Neural progenitor cell (in vitro differentiated cells): ENCODE data around the gene KCNH5. TPM values are rescaled to one million over a fixed set of nuclear protein-coding genes. Genes with fewer than 3 reads are reported as not detected.

ENCODE experiments used
- DNase-seq: peaks from one replicate; pipeline ENCODE4 v3.0.0-alpha.2; 2016; ENCODE audit warnings: low spot score
- H2AFZ ChIP-seq: fragments of 200-600 bp; sonication (generic); replicated peaks from 2 replicates; pipeline ENCODE4 v1.6.1; 2016; ENCODE audit warnings: antibody characterized with exemption
- H3F3A ChIP-seq: fragments of 200-600 bp; sonication (generic); 2 replicates; pipeline ENCODE4 v1.6.1; 2016; ENCODE audit warnings: antibody characterized with exemption, low read depth
- H3K27ac ChIP-seq: fragments of 200-600 bp; sonication (generic); 2 replicates; pipeline ENCODE4 v1.5.1; 2016; ENCODE audit warnings: mild to moderate bottlenecking
- H3K27me3 ChIP-seq: fragments of 200-600 bp; sonication (generic); 2 replicates; pipeline ENCODE4 v1.6.1; 2016; ENCODE audit warnings: mild to moderate bottlenecking, moderate library complexity
- H3K36me3 ChIP-seq: fragments of 200-600 bp; sonication (generic); 2 replicates; pipeline ENCODE4 v1.5.1; 2016
- H3K4me1 ChIP-seq: fragments of 200-600 bp; sonication (generic); 2 replicates; pipeline ENCODE4 v1.6.1; 2016; ENCODE audit warnings: mixed run types
- H3K4me2 ChIP-seq: fragments of 200-600 bp; sonication (generic); 2 replicates; pipeline ENCODE4 v1.6.1; 2016
- H3K4me3 ChIP-seq: fragments of 200-600 bp; sonication (generic); 2 replicates; pipeline ENCODE4 v1.5.1; 2016
- H3K79me2 ChIP-seq: fragments of 200-600 bp; sonication (generic); 2 replicates; pipeline ENCODE4 v1.6.1; 2016; ENCODE audit warnings: low read depth
- H3K9ac ChIP-seq: fragments of 200-600 bp; sonication (generic); 2 replicates; pipeline ENCODE4 v1.6.1; 2016
- H3K9me3 ChIP-seq: fragments of 200-600 bp; sonication (generic); 2 replicates; pipeline ENCODE4 v1.5.1; 2016; ENCODE audit warnings: low read depth
- H4K20me1 ChIP-seq: fragments of 200-600 bp; sonication (generic); 2 replicates; pipeline ENCODE4 v1.6.1; 2016; ENCODE audit warnings: low read depth
- H3K27ac Mint-ChIP-seq: 3 replicates; pipeline ENCODE4 v1.8.0; 2021; ENCODE audit warnings: mixed read lengths
- H3K27me3 Mint-ChIP-seq: 2 replicates; pipeline ENCODE4 v1.8.0; 2022; ENCODE audit warnings: low read depth, mild to moderate bottlenecking, inconsistent platforms, moderate library complexity, mixed read lengths; ENCODE audit not compliant: insufficient read depth
- H3K36me3 Mint-ChIP-seq: 3 replicates; pipeline ENCODE4 v1.8.0; 2021; ENCODE audit warnings: mixed read lengths
- H3K4me1 Mint-ChIP-seq: 3 replicates; pipeline ENCODE4 v1.8.0; 2021; ENCODE audit warnings: mixed read lengths
- H3K4me3 Mint-ChIP-seq: 3 replicates; pipeline ENCODE4 v1.8.0; 2021; ENCODE audit warnings: mild to moderate bottlenecking, moderate library complexity, mixed read lengths
- H3K9me3 Mint-ChIP-seq: 3 replicates; pipeline ENCODE4 v1.8.0; 2020; ENCODE audit warnings: mixed read lengths
- EZH2 ChIP-seq: fragments of 200-600 bp; sonication (generic); IDR thresholded peaks from 2 replicates; pipeline ENCODE4 v1.6.1; 2017; ENCODE audit warnings: antibody characterized with exemption, mild to moderate bottlenecking, moderate library complexity
- EZH2phosphoT487 ChIP-seq: fragments of 200-600 bp; sonication (generic); IDR thresholded peaks from 2 replicates; pipeline ENCODE4 v1.6.1; 2017; ENCODE audit warnings: antibody characterized with exemption
- total RNA-seq: library from RNA; depleted of rRNA; stranded (reverse); fragments of >200 nt; gene quantifications from 2 replicates; pipeline ENCODE4 v1.2.3, GENCODE V29; 2015; ENCODE audit warnings: low replicate concordance
- TF ChIP-seq, protein P1 (sequence below): fragments of 200-600 bp; sonication (generic); IDR thresholded peaks from 2 replicates; pipeline ENCODE4 v1.5.1; 2017; ENCODE audit warnings: antibody characterized with exemption, mild to moderate bottlenecking

KCNH5 gene
- total RNA-seq, 1 donor from 2014 or later = 4.6 TPM

DNA sequence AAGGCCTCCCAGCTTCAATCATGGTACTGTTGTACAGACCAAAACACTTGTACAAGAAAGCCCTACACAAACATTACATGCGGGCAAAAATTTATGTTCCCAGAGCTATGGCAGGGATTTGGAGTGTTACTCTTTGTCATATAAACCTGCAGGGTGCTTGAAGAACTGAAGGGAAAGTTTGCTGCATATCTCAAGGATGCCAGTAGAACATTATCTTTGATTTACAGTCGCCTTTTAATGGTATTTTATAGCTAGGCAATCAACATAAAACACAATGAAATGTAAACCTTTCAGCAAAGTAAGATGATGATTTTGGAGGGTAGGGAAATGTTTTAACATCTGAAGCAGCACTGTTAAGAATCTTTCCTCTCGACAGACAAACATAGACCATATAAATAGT is 305.6 kb downstream of the KCNH5 start:
- TF ChIP-seq EZH2 (no peak), EZH2phosphoT487 (no peak)
- TF ChIP-seq, protein P1, sequence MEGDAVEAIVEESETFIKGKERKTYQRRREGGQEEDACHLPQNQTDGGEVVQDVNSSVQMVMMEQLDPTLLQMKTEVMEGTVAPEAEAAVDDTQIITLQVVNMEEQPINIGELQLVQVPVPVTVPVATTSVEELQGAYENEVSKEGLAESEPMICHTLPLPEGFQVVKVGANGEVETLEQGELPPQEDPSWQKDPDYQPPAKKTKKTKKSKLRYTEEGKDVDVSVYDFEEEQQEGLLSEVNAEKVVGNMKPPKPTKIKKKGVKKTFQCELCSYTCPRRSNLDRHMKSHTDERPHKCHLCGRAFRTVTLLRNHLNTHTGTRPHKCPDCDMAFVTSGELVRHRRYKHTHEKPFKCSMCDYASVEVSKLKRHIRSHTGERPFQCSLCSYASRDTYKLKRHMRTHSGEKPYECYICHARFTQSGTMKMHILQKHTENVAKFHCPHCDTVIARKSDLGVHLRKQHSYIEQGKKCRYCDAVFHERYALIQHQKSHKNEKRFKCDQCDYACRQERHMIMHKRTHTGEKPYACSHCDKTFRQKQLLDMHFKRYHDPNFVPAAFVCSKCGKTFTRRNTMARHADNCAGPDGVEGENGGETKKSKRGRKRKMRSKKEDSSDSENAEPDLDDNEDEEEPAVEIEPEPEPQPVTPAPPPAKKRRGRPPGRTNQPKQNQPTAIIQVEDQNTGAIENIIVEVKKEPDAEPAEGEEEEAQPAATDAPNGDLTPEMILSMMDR = no peak
- H3K27me3 Mint-ChIP-seq = peaks cover 8% of the 10 kb centered on the region
- Histone ChIP-seq H3K4me1 (peaks cover 3% of the 10 kb centered on the region), H3K36me3 (no peaks in the 10 kb centered on the region), H3K4me2 (no peak overlapping the region), H3K27me3 (no peaks in the 10 kb centered on the region), H3K4me3 (no peak overlapping the region), H3K27ac (no peak overlapping the region), H2AFZ (no peak overlapping the region), H3K79me2 (no peaks in the 10 kb centered on the region), H4K20me1 (no peaks in the 10 kb centered on the region), H3K9ac (no peak overlapping the region), H3K9me3 (no peaks in the 10 kb centered on the region), H3F3A (no peaks in the 10 kb centered on the region)
- DNase-seq = no peak
- H3K4me3 Mint-ChIP-seq = no peak overlapping the region
- H3K4me1 Mint-ChIP-seq = peaks cover 11% of the 10 kb centered on the region
- peaks cover 13% of the 10 kb centered on the region for H3K9me3 Mint-ChIP-seq
- H3K27ac Mint-ChIP-seq = no peak overlapping the region
- H3K36me3 Mint-ChIP-seq = no peaks in the 10 kb centered on the region

DNA sequence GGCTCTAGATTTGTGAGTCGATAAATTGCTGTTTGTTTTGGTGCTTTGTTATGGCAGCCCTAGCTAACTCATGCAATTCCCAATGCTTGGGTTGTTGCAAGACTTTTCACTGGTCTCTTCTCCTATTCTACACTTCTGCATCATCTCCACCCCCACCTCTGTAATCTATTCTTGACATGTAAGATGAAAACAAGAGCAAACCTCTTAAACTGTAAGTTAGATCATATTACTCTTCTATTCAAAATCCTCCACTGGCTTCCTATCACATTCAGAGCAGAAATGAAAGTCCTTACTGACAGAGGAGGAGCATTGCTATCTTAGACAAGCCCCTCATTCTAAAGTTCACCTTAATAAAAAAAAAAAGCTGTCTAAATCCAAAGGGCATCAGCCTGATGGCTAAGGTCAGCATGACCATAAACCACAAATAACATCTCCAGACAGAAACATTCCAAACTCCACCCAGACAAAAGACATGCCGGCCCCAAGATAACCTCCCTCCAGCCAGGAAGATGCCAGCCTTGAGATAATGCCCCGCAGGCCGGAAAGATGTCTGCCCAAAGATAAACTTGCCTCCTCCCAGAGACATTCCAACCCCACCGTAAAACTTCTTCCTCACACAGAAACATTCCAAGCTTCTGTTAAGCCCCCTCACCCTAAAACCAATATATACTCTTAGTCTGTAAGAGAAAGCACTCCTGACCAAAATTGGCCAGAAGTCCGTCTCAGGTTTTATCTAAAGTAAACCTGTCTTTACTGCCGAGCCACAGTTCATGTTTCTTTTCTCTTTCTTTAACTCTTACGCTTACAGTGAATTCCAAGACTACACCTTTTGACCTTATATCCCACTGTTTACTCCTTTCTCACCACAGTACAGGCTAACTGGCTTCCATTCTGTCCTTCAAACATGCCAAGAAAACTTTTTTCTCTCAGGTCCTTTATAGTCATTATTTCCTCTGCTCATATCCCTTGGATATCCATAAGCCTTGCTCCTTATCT is 308.9 kb downstream of the KCNH5 start:
- no peak overlapping the region for H3K4me3 ChIP-seq
- no peaks in the 10 kb centered on the region for H3K27me3 ChIP-seq
- no peak for DNase-seq
- no peak overlapping the region for H2AFZ ChIP-seq
- Mint-ChIP-seq H3K27me3 (peaks cover 4% of the 10 kb centered on the region), H3K9me3 (peaks cover 13% of the 10 kb centered on the region), H3K4me1 (peaks cover 3% of the 10 kb centered on the region), H3K4me3 (no peak overlapping the region), H3K36me3 (no peaks in the 10 kb centered on the region), H3K27ac (no peak overlapping the region)
- no peak for TF ChIP-seq EZH2phosphoT487
- TF ChIP-seq EZH2 = no peak
- TF ChIP-seq, protein P1 = no peak
- H3K9ac ChIP-seq = no peak overlapping the region
- no peaks in the 10 kb centered on the region for H3K79me2 ChIP-seq
- no peaks in the 10 kb centered on the region for H3K36me3 ChIP-seq
- H3K4me2 ChIP-seq = no peak overlapping the region
- H3F3A ChIP-seq = no peaks in the 10 kb centered on the region
- no peaks in the 10 kb centered on the region for H3K9me3 ChIP-seq
- H3K27ac ChIP-seq = no peak overlapping the region
- no peaks in the 10 kb centered on the region for H4K20me1 ChIP-seq
- H3K4me1 ChIP-seq = peaks cover 3% of the 10 kb centered on the region

DNA sequence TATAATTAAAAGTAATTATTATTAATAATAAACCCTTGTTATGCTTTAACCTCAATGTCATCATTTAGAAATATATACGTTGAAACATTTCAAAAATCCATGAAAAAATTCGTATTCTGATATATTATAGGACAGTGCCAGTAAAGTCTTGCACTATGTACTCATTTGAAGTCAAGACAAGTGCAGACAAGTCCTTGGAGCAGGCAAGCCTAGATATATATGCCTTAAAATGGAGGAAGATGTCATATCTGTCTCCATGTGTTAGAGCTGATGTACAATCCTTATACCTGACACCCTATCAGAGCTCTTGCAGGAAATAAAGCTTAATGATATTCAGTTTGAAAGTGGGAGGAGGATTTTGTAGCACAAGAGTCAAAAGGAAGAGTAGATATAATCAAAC is 310.4 kb downstream of the KCNH5 start:
- H3K9me3 ChIP-seq = no peaks in the 10 kb centered on the region
- Mint-ChIP-seq H3K4me3 (no peak overlapping the region), H3K27me3 (peaks cover 4% of the 10 kb centered on the region), H3K9me3 (peaks cover 13% of the 10 kb centered on the region), H3K36me3 (no peaks in the 10 kb centered on the region), H3K27ac (no peak overlapping the region), H3K4me1 (no peaks in the 10 kb centered on the region)
- no peaks in the 10 kb centered on the region for H3K79me2 ChIP-seq
- no peaks in the 10 kb centered on the region for H3F3A ChIP-seq
- H4K20me1 ChIP-seq = no peaks in the 10 kb centered on the region
- no peak overlapping the region for H2AFZ ChIP-seq
- no peak overlapping the region for H3K4me2 ChIP-seq
- H3K4me3 ChIP-seq = no peak overlapping the region
- H3K4me1 ChIP-seq = no peaks in the 10 kb centered on the region
- H3K9ac ChIP-seq = no peak overlapping the region
- no peak overlapping the region for H3K27ac ChIP-seq
- TF ChIP-seq EZH2phosphoT487 (no peak), EZH2 (no peak)
- TF ChIP-seq, protein P1 = no peak
- DNase-seq = no peak
- no peaks in the 10 kb centered on the region for H3K27me3 ChIP-seq
- H3K36me3 ChIP-seq = no peaks in the 10 kb centered on the region
